ENCODE measurements around the gene CUX1.
A peak's percentile ranks its signal among the peaks of the same experiment; 100 is the strongest.

CUX1 gene

GRCh38 chr7:101952355-101953247, 135.2 kb downstream of the CUX1 start:
- no peaks in the 10 kb centered on the region for H3K9me3 Mint-ChIP-seq (ENCODE audit: low read depth)
- H3K4me1 Mint-ChIP-seq (ENCODE audit: low read depth) = peaks cover 25% of the 10 kb centered on the region
- no peaks in the 10 kb centered on the region for H3K27me3 Mint-ChIP-seq
- peaks cover 3% of the 10 kb centered on the region for H3K36me3 Mint-ChIP-seq
- peak overlapping the region; percentile 39 for H3K4me3 Mint-ChIP-seq
- H3K27ac Mint-ChIP-seq = peak overlapping the region; percentile 50

- Mint-ChIP-seq H3K27me3 (no peaks in the 10 kb centered on the region), H3K4me3 (peak overlapping the region; percentile 39), H3K4me1 (ENCODE audit: low read depth) (peaks cover 30% of the 10 kb centered on the region), H3K27ac (peak overlapping the region; percentile 50), H3K36me3 (peaks cover 3% of the 10 kb centered on the region), H3K9me3 (ENCODE audit: low read depth) (no peaks in the 10 kb centered on the region)
These were observed 135.9 kb downstream of the CUX1 start for GRCh38 chr7:101953248-101953819.

GRCh38 chr7:101954499-101954898, 137.1 kb downstream of the CUX1 start:
- H3K4me1 Mint-ChIP-seq (ENCODE audit: low read depth) = peaks cover 30% of the 10 kb centered on the region

GRCh38 chr7:101956130-101956529, 138.7 kb downstream of the CUX1 start:
- no peaks in the 10 kb centered on the region for H3K9me3 Mint-ChIP-seq (ENCODE audit: low read depth)
- no peak overlapping the region for H3K27ac Mint-ChIP-seq
- H3K27me3 Mint-ChIP-seq = no peaks in the 10 kb centered on the region
- peaks cover 30% of the 10 kb centered on the region for H3K4me1 Mint-ChIP-seq (ENCODE audit: low read depth)
- peaks cover 3% of the 10 kb centered on the region for H3K36me3 Mint-ChIP-seq
- H3K4me3 Mint-ChIP-seq = no peak overlapping the region

More at GRCh38 chr7:101954499-101954898, 137.1 kb downstream of the CUX1 start:
- Mint-ChIP-seq H3K36me3 (peaks cover 3% of the 10 kb centered on the region), H3K4me3 (no peak overlapping the region), H3K9me3 (ENCODE audit: low read depth) (no peaks in the 10 kb centered on the region), H3K27ac (no peak overlapping the region), H3K27me3 (no peaks in the 10 kb centered on the region)

GRCh38 chr7:101957744-101958525, 140.5 kb downstream of the CUX1 start:
- H3K27me3 Mint-ChIP-seq = no peaks in the 10 kb centered on the region
- H3K4me1 Mint-ChIP-seq (ENCODE audit: low read depth) = peaks cover 28% of the 10 kb centered on the region
- H3K4me3 Mint-ChIP-seq = no peak overlapping the region
- no peak overlapping the region for H3K27ac Mint-ChIP-seq
- no peaks in the 10 kb centered on the region for H3K9me3 Mint-ChIP-seq (ENCODE audit: low read depth)
- peaks cover 3% of the 10 kb centered on the region for H3K36me3 Mint-ChIP-seq

- H3K9me3 Mint-ChIP-seq (ENCODE audit: low read depth) = no peaks in the 10 kb centered on the region
- H3K36me3 Mint-ChIP-seq = no peaks in the 10 kb centered on the region
- H3K27ac Mint-ChIP-seq = no peak overlapping the region
- peaks cover 18% of the 10 kb centered on the region for H3K4me1 Mint-ChIP-seq (ENCODE audit: low read depth)
- no peaks in the 10 kb centered on the region for H3K27me3 Mint-ChIP-seq
- no peak overlapping the region for H3K4me3 Mint-ChIP-seq
These were observed 141.9 kb downstream of the CUX1 start for GRCh38 chr7:101959342-101959741.

- H3K4me3 Mint-ChIP-seq = no peak overlapping the region
- no peaks in the 10 kb centered on the region for H3K36me3 Mint-ChIP-seq
- no peaks in the 10 kb centered on the region for H3K27me3 Mint-ChIP-seq
- H3K9me3 Mint-ChIP-seq (ENCODE audit: low read depth) = no peaks in the 10 kb centered on the region
- no peak overlapping the region for H3K27ac Mint-ChIP-seq
- H3K4me1 Mint-ChIP-seq (ENCODE audit: low read depth) = peaks cover 14% of the 10 kb centered on the region
These were observed 142.4 kb downstream of the CUX1 start for GRCh38 chr7:101959829-101960228.

- Mint-ChIP-seq H3K36me3 (no peaks in the 10 kb centered on the region), H3K27ac (no peak overlapping the region), H3K9me3 (ENCODE audit: low read depth) (no peaks in the 10 kb centered on the region), H3K4me3 (no peak overlapping the region), H3K27me3 (no peaks in the 10 kb centered on the region), H3K4me1 (ENCODE audit: low read depth) (peaks cover 9% of the 10 kb centered on the region)
These were observed 142.9 kb downstream of the CUX1 start for GRCh38 chr7:101960323-101960722.

GRCh38 chr7:101960985-101961708, 143.7 kb downstream of the CUX1 start:
- Mint-ChIP-seq H3K4me1 (ENCODE audit: low read depth) (peaks cover 9% of the 10 kb centered on the region), H3K36me3 (no peaks in the 10 kb centered on the region), H3K27me3 (no peaks in the 10 kb centered on the region), H3K9me3 (ENCODE audit: low read depth) (no peaks in the 10 kb centered on the region), H3K4me3 (no peak overlapping the region), H3K27ac (no peak overlapping the region)

- Mint-ChIP-seq H3K27me3 (no peaks in the 10 kb centered on the region), H3K27ac (no peak overlapping the region), H3K4me3 (no peak overlapping the region), H3K4me1 (ENCODE audit: low read depth) (peaks cover 8% of the 10 kb centered on the region), H3K9me3 (ENCODE audit: low read depth) (no peaks in the 10 kb centered on the region), H3K36me3 (peaks cover 2% of the 10 kb centered on the region)
These were observed 144.4 kb downstream of the CUX1 start for GRCh38 chr7:101961811-101962210.

GRCh38 chr7:101963693-101964092, 146.3 kb downstream of the CUX1 start:
- Mint-ChIP-seq H3K4me3 (no peak overlapping the region), H3K27me3 (no peaks in the 10 kb centered on the region), H3K36me3 (peaks cover 2% of the 10 kb centered on the region), H3K4me1 (ENCODE audit: low read depth) (no peaks in the 10 kb centered on the region), H3K27ac (no peak overlapping the region), H3K9me3 (ENCODE audit: low read depth) (no peaks in the 10 kb centered on the region)

GRCh38 chr7:101964680-101965452, 147.4 kb downstream of the CUX1 start:
- Mint-ChIP-seq H3K4me3 (no peak overlapping the region), H3K4me1 (ENCODE audit: low read depth) (no peaks in the 10 kb centered on the region), H3K27ac (no peak overlapping the region), H3K36me3 (peaks cover 2% of the 10 kb centered on the region), H3K27me3 (no peaks in the 10 kb centered on the region), H3K9me3 (ENCODE audit: low read depth) (no peaks in the 10 kb centered on the region)

GRCh38 chr7:101968720-101969466, 151.5 kb downstream of the CUX1 start:
- Mint-ChIP-seq H3K9me3 (ENCODE audit: low read depth) (no peaks in the 10 kb centered on the region), H3K27ac (no peak overlapping the region), H3K4me1 (ENCODE audit: low read depth) (no peaks in the 10 kb centered on the region), H3K4me3 (no peak overlapping the region), H3K27me3 (no peaks in the 10 kb centered on the region), H3K36me3 (peaks cover 6% of the 10 kb centered on the region)

Measured in activated naive CD8-positive, alpha-beta T cell (primary cell).